Natural killer cell (primary cell): ENCODE measurements around the gene IL13. TPM values are rescaled to one million over a fixed set of nuclear protein-coding genes. Genes with fewer than 3 reads are reported as not detected.
"Not testable (repeated sequence)": the region's sequence is repeated elsewhere in the genome, so short reads cannot be mapped to it uniquely, and the experiment has no call there.

Experiments used
- ATAC-seq, 3 donors: fragments of 150-1000 bp in 2 of 3; fragments of 200-7000 bp in 1 of 3; cut with Tn5 transposase; 1 replicate in 1 of 3; 2 replicates in 2 of 3; pipeline ENCODE4 v1.10.0; 2021; ENCODE audit warnings: mild to moderate bottlenecking in 2 of 3, moderate library complexity in 2 of 3
- DNase-seq, 2 donors: peaks; one replicate each; pipeline versions ENCODE4 v3.0.0 to v3.0.0-alpha.2; 2013 to 2021; ENCODE audit warnings: mixed read lengths in 1 of 2
- H3K27ac ChIP-seq: one replicate; pipeline ENCODE4 v1.5.1; 2013; ENCODE audit warnings: mild to moderate bottlenecking, low read length
- H3K27me3 ChIP-seq: one replicate; pipeline ENCODE4 v1.6.1; 2013; ENCODE audit warnings: low read length; ENCODE audit not compliant: control insufficient read depth, insufficient read depth
- H3K36me3 ChIP-seq: one replicate; pipeline ENCODE4 v1.6.1; 2013; ENCODE audit warnings: low read length; ENCODE audit not compliant: control insufficient read depth, insufficient read depth
- H3K4me1 ChIP-seq: one replicate; pipeline ENCODE4 v1.6.1; 2013; ENCODE audit warnings: low read length; ENCODE audit not compliant: control insufficient read depth, insufficient read depth
- H3K4me3 ChIP-seq: one replicate; pipeline ENCODE4 v1.5.1; 2013; ENCODE audit warnings: low read length
- H3K9me3 ChIP-seq: one replicate; pipeline ENCODE4 v1.6.1; 2013; ENCODE audit warnings: low read length; ENCODE audit not compliant: control insufficient read depth, insufficient read depth
- H3K27ac Mint-ChIP-seq, 2 donors: one replicate each; pipeline ENCODE4 v1.8.0; 2022; ENCODE audit warnings: mild to moderate bottlenecking in 2 of 2, mixed read lengths in 2 of 2, moderate library complexity in 1 of 2
- H3K27me3 Mint-ChIP-seq, 2 donors: one replicate each; pipeline ENCODE4 v1.8.0; 2022; ENCODE audit warnings: low read depth in 2 of 2, mixed read lengths in 2 of 2
- H3K36me3 Mint-ChIP-seq: one replicate; pipeline ENCODE4 v1.8.0; 2022; ENCODE audit warnings: mixed read lengths
- H3K4me1 Mint-ChIP-seq, 2 donors: one replicate each; pipeline ENCODE4 v1.8.0; 2022; ENCODE audit warnings: mixed read lengths in 2 of 2
- H3K4me3 Mint-ChIP-seq: one replicate; pipeline ENCODE4 v1.8.0; 2022; ENCODE audit warnings: mild to moderate bottlenecking, moderate library complexity, mixed read lengths
- H3K9me3 Mint-ChIP-seq, 2 donors: one replicate each; pipeline ENCODE4 v1.8.0; 2022; ENCODE audit warnings: mixed read lengths in 2 of 2
- CTCF ChIP-seq: fragments of 200-600 bp; IDR thresholded peaks from one replicate; pipeline ENCODE4 v1.8.0; 2022; ENCODE audit warnings: antibody characterized with exemption
- WGBS: methylation state at CpG from one replicate; pipeline ENCODE4 v1.1.7; 2013; ENCODE audit warnings: missing lambda C conversion rate; ENCODE audit not compliant: insufficient coverage; 5-methylcytosine and 5-hydroxymethylcytosine counted together
- intact Hi-C: fragments of 100-400 bp; cut with micrococcal nuclease; formaldehyde crosslinking; loops from one replicate; pipeline ENCODE4 v1.14.2; 2022
- total RNA-seq, 4 donors: library from RNA; stranded (reverse); fragments of 120-200 nt in 1 of 4; gene quantifications; one replicate each; pipeline versions ENCODE4 v1.2.3 to v1.2.4, GENCODE V29; 2013 to 2022

IL13 gene
- total RNA-seq, 3 donors from 2014 or later (not counting 1 experiment from before 2014, with no cell fraction given) = 0.80 to 1.4 TPM; not detected in 1

GRCh38 chr5:132622608-132623007 is 35.4 kb upstream of the IL13 start:
- ATAC-seq = no peak
- no peaks in the 10 kb centered on the region for H3K4me1 Mint-ChIP-seq
- no peak for DNase-seq
- no peaks in the 10 kb centered on the region for H3K27me3 Mint-ChIP-seq
- Histone ChIP-seq H3K27me3 (no peaks in the 10 kb centered on the region), H3K36me3 (peaks cover 32% of the 10 kb centered on the region), H3K4me1 (no peaks in the 10 kb centered on the region), H3K9me3 (no peaks in the 10 kb centered on the region), H3K27ac (no peak overlapping the region), H3K4me3 (no peak overlapping the region)
- no peak overlapping the region for H3K4me3 Mint-ChIP-seq
- TF ChIP-seq CTCF = no peak
- no peak overlapping the region for H3K27ac Mint-ChIP-seq
- intact Hi-C loops = no loop called here
- H3K9me3 Mint-ChIP-seq = no peaks in the 10 kb centered on the region
- H3K36me3 Mint-ChIP-seq = peaks cover 15% of the 10 kb centered on the region

- H3K27me3 Mint-ChIP-seq = no peaks in the 10 kb centered on the region
- 92% methylated on average over 2 of the region's 2 CpGs for WGBS
- TF ChIP-seq CTCF = no peak
- Histone ChIP-seq H3K36me3 (peaks cover 18% of the 10 kb centered on the region), H3K9me3 (no peaks in the 10 kb centered on the region), H3K4me1 (no peaks in the 10 kb centered on the region), H3K27ac (no peak overlapping the region), H3K4me3 (no peak overlapping the region), H3K27me3 (no peaks in the 10 kb centered on the region)
- intact Hi-C loops = no loop called here
- no peak overlapping the region for H3K27ac Mint-ChIP-seq
- ATAC-seq (no peak), DNase-seq (no peak)
- H3K4me1 Mint-ChIP-seq = peaks cover 0 to 7% of the 10 kb centered on the region in 2 donors
- H3K4me3 Mint-ChIP-seq = no peak overlapping the region
- peaks cover 9% of the 10 kb centered on the region for H3K36me3 Mint-ChIP-seq
- no peaks in the 10 kb centered on the region for H3K9me3 Mint-ChIP-seq
Observed at GRCh38 chr5:132627470-132627869, 30.5 kb upstream of the IL13 start.

- ATAC-seq (no peak), DNase-seq (no peak)
- WGBS = 86% methylated on average over 2 of the region's 2 CpGs
- H3K36me3 Mint-ChIP-seq = no peaks in the 10 kb centered on the region
- Histone ChIP-seq H3K27ac (no peak overlapping the region), H3K27me3 (no peaks in the 10 kb centered on the region), H3K36me3 (peaks cover 8% of the 10 kb centered on the region), H3K4me1 (no peaks in the 10 kb centered on the region), H3K4me3 (no peak overlapping the region), H3K9me3 (no peaks in the 10 kb centered on the region)
- H3K27ac Mint-ChIP-seq = no peak overlapping the region
- peaks cover 0 to 7% of the 10 kb centered on the region in 2 donors for H3K4me1 Mint-ChIP-seq
- no peaks in the 10 kb centered on the region for H3K9me3 Mint-ChIP-seq
- TF ChIP-seq CTCF = no peak
- no peak overlapping the region for H3K4me3 Mint-ChIP-seq
- intact Hi-C loops = no loop called here
- no peaks in the 10 kb centered on the region for H3K27me3 Mint-ChIP-seq
Observed at GRCh38 chr5:132628814-132629213, 29.2 kb upstream of the IL13 start.

GRCh38 chr5:132629230-132629944 is 28.6 kb upstream of the IL13 start:
- no peaks in the 10 kb centered on the region for H3K27me3 Mint-ChIP-seq
- intact Hi-C loops = no loop called here
- H3K9me3 Mint-ChIP-seq = no peaks in the 10 kb centered on the region
- 74% methylated on average over 5 of the region's 5 CpGs for WGBS
- Histone ChIP-seq H3K9me3 (no peaks in the 10 kb centered on the region), H3K4me3 (no peak overlapping the region), H3K27ac (no peak overlapping the region), H3K27me3 (no peaks in the 10 kb centered on the region), H3K4me1 (no peaks in the 10 kb centered on the region), H3K36me3 (peaks cover 8% of the 10 kb centered on the region)
- DNase-seq = no peak
- no peak for TF ChIP-seq CTCF
- ATAC-seq = peak in 1 of 3 donors; percentile 41
- H3K36me3 Mint-ChIP-seq = no peaks in the 10 kb centered on the region
- H3K27ac Mint-ChIP-seq = no peak overlapping the region
- H3K4me3 Mint-ChIP-seq = no peak overlapping the region
- peaks cover 0 to 7% of the 10 kb centered on the region in 2 donors for H3K4me1 Mint-ChIP-seq

GRCh38 chr5:132633587-132633986 is 24.4 kb upstream of the IL13 start:
- H3K27me3 Mint-ChIP-seq, intact Hi-C loops, H3K9me3 ChIP-seq, H3K9me3 Mint-ChIP-seq, H3K4me1 ChIP-seq, H3K27me3 ChIP-seq, H3K4me3 ChIP-seq, H3K27ac ChIP-seq, H3K36me3 Mint-ChIP-seq, ATAC-seq, H3K27ac Mint-ChIP-seq, DNase-seq, H3K4me3 Mint-ChIP-seq: not testable (repeated sequence)
- H3K4me1 Mint-ChIP-seq = peaks cover 0 to 12% of the 10 kb centered on the region in 2 donors
- 100% methylated on average over 2 of the region's 4 CpGs for WGBS
- H3K36me3 ChIP-seq = peaks cover 27% of the 10 kb centered on the region
